ENCODE results near the gene MAST4.

Gene MAST4

GRCh38 chr5:66874004-66874403 lies 277.8 kb downstream of the MAST4 start:
- DNase-seq (ENCODE audit: low spot score) = no peak

GRCh38 chr5:66875315-66875714 lies 279.1 kb downstream of the MAST4 start:
- no peak for DNase-seq (ENCODE audit: low spot score)

DNA sequence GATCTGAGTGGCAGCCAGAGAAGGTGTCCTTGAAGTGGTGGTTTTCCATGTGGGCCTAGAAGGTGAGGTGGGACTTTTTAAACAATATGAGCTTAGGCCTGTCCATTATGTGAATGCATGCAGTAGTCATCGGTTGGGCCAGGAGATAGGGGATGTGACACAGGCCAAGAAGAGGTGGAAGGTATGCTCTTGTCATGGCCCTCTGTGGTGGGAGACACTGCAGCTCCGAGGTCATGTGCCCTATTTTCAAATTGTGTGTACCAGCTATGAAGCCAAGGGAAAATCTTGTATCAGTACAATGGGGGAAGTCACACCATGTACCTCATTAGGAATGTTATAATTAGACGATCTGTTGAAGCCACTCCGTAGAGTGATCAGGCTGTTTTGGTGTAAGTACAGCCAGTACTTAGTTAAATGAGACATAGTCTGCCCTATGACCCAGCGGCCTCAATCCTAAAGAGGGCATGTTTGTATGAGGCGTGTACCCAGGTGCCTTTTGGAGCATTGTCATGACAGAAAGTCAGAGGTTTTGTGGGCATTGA lies 280.1 kb downstream of the MAST4 start:
- no peak for DNase-seq (ENCODE audit: low spot score)

- no peak for DNase-seq (ENCODE audit: low spot score)
Measured at GRCh38 chr5:66877843-66878242, 281.6 kb downstream of the MAST4 start.

- DNase-seq (ENCODE audit: low spot score) = no peak
Measured at GRCh38 chr5:66880401-66880800, 284.2 kb downstream of the MAST4 start.

GRCh38 chr5:66881480-66882161 lies 285.4 kb downstream of the MAST4 start:
- DNase-seq (ENCODE audit: low spot score) = no peak

DNA sequence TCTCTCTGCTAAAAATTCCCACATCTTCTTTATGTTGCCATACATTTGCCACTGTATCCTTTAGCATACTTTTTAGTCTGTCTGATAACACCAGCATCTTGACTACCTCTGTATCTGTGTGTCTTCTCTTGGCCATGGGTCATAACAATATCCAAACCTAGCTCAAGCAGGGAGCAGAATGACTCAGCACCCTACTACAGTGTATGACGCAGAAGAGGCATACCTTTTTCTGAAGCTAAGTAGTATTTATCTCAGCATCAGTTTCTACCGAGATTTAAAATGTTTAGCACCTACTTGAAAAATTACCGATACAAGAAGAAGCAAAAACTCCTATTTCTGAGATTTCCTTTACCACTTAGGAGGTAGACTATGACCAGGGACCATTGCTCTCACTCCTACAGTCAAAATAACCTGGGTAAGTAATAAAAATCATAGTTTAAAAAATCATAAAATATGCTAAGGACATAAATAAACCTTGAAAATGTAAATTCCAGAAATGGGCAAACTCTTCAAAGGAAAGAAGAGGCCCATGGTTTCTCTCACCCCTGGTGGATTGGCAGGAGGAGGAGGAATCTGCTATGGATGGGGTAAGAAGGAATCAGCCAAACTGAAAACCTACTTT lies 286.5 kb downstream of the MAST4 start:
- DNase-seq (ENCODE audit: low spot score) = no peak

DNA sequence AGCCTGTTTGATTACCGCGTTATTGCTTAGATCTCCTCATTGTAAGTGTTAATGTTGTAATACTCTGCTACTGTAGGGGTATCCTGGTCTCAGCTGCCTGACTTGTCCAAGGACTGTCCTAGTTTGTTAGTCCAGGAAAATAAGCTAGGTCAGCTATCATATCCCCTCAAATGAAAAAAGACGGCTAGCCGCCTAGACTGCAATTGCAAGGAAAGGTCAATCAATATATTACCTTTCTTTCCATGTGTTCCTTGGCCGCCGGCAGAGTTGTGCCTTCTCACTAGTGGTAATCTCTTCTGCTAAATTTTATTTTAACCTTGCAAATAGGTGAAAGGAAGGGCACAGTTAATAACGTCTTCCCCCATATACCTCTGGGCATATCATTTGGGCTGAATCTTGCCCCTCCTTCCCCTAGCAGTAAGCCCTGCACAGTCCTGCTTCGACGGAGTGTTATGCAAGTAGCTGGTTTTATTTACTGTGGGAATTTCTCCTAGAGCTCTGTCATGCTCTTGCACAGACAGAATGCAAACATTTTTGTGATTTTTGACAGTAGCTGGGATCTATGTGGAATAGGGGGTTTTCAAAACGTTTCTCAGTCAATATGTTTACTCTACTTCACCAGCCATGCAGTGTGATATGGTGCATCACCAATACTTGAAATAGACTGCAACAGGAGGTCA lies 288.5 kb downstream of the MAST4 start:
- no peak for DNase-seq (ENCODE audit: low spot score)

- no peak for DNase-seq (ENCODE audit: low spot score)
Measured at GRCh38 chr5:66886941-66887340, 290.7 kb downstream of the MAST4 start.

- DNase-seq (ENCODE audit: low spot score) = no peak
Measured at GRCh38 chr5:66888613-66889012, 292.4 kb downstream of the MAST4 start.

GRCh38 chr5:66889056-66889455 lies 292.9 kb downstream of the MAST4 start:
- DNase-seq (ENCODE audit: low spot score) = no peak

GRCh38 chr5:66889524-66889923 lies 293.3 kb downstream of the MAST4 start:
- DNase-seq (ENCODE audit: low spot score) = no peak

DNA sequence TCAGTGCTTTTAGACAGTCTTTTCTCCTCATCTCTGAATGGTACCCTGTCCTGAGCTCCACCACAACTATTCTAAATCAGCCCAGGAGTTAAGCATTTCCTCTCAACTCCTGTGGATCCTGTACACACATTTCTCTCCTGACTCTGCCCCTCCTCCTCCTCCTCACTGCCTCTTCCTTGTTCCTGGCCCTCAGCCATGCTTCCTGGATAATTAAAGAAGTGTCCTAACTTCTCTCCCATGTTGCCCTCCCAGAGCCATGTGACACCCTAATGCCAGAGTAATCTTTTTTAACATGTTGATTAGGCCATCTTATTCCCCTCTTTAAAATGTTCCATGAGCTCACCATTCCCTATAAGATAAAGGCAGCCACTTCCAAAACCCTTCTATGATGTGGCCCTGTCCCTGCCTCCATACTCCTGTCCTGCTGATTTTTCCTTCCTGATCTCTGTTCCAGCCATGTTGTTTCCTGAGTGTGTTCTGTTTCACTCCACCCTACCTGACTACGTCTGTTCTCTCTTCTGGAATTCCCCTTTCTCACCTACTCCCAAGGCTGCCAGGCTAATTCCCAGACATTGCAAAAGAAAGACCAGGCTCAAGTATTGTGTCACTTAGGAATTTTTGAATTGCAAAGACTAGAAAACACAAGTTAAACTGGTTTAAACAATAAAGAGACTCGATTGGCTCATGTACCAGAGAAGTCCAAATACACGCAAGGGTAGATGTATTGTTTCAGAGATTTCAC lies 295.2 kb downstream of the MAST4 start:
- DNase-seq (ENCODE audit: low spot score) = no peak

DNA sequence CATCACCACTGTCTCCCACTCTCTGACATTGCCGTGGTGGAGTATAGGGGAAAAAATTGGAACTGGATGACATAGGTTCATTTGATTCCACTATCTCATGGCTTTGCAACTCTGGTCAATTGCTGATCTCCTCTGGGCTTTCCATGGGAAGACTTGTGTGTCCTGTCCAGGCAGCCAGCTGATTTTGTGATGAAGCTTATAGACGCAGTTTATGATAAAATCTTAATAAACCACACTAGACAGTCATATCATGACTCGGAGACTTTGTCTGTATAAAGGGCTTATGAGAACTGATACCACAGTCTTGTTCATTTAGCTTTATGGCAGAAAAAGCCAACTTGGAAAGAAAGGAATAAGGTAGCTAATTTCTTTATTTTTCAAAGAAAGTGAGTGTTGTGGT lies 296.5 kb downstream of the MAST4 start:
- DNase-seq (ENCODE audit: low spot score) = no peak

DNA sequence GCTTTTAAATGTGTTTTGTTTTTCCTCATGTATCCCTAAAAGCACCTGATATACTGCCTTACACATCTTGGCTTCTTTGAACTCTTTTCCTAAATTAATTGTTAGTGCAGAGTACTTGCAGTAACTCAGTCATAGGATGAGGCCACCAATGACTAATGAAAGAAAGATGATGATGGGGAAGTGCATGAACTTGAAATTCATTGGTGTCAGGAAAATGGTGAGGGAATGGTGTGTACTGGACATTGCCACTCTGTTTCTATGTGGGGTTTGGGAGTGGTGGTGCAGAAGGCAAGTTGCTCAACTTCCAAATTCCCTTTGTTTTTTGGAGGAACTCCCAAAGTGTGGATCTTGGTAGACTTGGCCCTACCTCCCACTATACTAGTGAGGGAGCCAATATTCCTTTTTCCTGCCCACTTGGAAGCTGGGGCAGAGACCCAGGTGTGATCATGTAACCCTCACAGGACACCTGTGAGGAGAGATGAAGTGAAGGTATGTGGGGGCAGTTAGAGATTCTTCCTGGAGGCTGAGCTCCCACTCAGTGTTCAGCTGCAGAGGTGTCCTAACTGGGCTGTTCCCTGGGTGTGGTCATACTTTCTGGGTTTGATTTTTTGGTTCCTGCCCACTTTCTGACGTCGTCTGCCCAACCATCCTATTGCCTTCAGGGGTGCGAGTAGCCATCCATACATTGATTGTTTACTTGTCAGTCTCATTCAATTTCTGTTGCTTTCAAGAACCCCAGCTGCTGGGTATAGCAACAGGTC lies 298.5 kb downstream of the MAST4 start:
- DNase-seq (ENCODE audit: low spot score) = no peak

DNA sequence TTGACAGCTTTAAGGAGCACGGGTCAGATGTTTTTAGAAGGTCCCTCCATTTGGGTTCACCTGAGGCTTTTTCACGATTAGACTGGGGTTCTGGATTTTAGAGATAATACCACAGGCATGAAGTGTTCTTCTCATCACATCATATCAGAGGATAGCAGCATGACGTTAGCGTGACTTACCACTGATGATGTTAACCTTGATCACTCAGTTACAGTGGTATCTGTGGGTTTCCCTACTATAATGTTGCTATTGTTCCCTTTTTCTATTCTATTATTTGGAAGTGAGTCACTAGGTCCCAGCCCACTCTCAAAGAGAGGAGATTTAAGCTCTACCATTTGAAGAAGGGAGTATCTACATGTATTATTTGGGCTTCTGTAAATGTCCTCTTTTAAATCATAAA lies 300.0 kb downstream of the MAST4 start:
- DNase-seq (ENCODE audit: low spot score) = no peak

DNA sequence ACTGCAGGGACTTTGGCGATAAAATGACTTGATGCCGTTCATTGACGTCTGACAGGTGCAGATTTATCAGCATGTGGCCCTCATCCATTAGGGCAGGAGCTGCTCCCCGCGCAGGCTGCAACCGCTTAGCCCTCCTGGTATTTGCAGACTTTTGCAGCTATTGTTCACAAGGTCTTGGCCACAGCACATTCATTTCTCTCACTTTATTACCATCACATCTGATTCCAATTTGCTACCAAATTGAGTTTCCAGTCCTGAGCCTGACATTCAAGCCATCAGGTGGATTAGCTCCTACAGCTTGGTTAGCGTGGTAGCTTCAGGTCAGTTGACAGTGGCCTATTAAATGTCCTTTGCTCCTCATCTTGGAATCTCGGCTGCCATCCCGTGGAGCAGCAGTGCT lies 301.2 kb downstream of the MAST4 start:
- no peak for DNase-seq (ENCODE audit: low spot score)

DNA sequence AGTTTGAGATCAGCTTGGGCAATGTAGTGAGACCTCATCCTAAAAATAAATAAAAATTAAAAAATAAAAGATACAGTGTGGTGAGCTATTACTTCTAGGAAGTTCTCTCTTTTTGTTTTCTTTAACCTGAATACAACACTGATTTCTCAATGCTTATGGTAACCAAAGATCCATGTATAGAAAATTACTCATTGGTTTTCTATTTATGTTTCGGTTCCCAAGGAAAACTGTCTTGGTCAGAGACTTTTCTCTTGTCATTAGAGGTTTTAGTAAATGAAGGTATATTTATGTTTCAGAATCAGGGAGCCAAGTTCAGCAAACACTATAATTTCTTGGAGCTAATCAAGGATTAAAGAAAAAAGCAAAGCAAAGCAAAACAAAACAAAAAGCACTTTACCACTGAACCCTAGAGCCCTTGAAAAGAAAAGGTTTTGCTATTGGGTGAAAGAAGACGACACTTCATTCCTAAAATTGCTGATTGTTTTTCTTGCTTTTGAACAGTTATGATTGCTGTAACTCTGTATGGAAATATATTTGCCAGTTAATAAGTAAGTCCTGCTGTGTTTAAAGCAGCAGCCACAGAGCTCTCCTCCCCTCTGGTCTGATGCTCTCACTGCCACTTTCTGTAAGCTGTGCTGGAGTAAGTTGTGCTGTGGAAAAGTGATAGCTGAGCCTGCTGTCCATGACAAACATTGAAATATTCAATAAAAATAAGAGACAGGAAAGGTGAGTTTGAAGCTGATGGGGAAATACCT lies 302.2 kb downstream of the MAST4 start:
- DNase-seq (ENCODE audit: low spot score) = no peak

DNA sequence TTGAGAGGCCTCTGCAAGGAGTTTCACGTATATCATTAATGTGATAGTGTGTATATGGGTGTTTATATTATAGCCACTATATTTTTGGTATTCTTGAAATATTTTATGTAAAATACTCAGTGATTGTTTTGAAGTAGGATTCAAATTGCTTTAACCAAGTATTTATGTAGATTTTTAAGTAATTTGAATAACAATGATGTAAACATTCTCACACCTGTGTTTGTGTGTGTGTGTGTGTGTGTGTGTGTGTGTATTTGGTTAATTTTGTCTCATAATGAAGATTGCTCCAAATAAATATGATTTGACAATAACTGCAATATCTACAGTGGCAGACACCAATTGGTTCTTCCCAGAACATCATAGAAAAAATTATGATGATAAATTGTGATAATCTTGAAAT lies 307.0 kb downstream of the MAST4 start:
- DNase-seq (ENCODE audit: low spot score) = no peak

- no peak for DNase-seq (ENCODE audit: low spot score)
Measured at GRCh38 chr5:66903709-66904108, 307.5 kb downstream of the MAST4 start.

DNA sequence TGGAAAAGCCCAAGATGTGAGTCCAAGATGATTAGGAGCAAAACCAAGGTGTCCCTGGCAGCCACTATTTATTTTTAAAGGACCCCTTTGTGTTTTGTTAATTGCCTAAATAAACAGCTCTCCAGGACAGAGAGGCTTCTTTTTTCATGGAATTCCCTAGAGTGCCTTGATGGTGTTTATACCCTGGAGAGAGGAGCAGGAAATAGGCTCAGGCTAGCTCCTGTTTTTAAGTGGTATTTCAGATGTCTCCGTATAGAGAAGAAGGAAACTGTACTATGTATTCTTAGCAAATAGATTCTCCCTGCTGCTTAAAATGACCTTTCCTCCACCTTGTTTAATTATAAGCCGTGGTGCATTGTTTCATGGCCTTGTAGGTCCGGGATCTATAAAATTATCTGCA lies 308.0 kb downstream of the MAST4 start:
- no peak for DNase-seq (ENCODE audit: low spot score)

Measured in Ammon's horn (tissue), 1 donor.